NK-92 treated with Interleukin-12 subunit alpha and Interleukin-12 subunit beta, amount 100 ng/mL, for 24 hours (cell line): Measurements from ENCODE around the gene DOCK4.

ENCODE experiments used
- DNase-seq: peaks from one replicate; lab custom pipeline; 2025; lab: John Stamatoyannopoulos, UW

The DOCK4 gene

GRCh38 chr7:112052993-112053736 is 153.0 kb downstream of the DOCK4 start:
- no peak for DNase-seq

- no peak for DNase-seq
Measured at GRCh38 chr7:112052498-112052897, 153.7 kb downstream of the DOCK4 start.

GRCh38 chr7:112050250-112050881 is 155.8 kb downstream of the DOCK4 start:
- DNase-seq = no peak

GRCh38 chr7:112049555-112050249 is 156.5 kb downstream of the DOCK4 start:
- no peak for DNase-seq

GRCh38 chr7:112047421-112047820 is 158.8 kb downstream of the DOCK4 start:
- no peak for DNase-seq

GRCh38 chr7:112045222-112045621 is 161.0 kb downstream of the DOCK4 start:
- DNase-seq = no peak

GRCh38 chr7:112042631-112043030 is 163.6 kb downstream of the DOCK4 start:
- DNase-seq = no peak

GRCh38 chr7:112038353-112038752 is 167.8 kb downstream of the DOCK4 start:
- no peak for DNase-seq

GRCh38 chr7:112036071-112036470 is 170.1 kb downstream of the DOCK4 start:
- DNase-seq = no peak

- DNase-seq = no peak
Measured at GRCh38 chr7:112031689-112032088, 174.5 kb downstream of the DOCK4 start.

- DNase-seq = no peak
Measured at GRCh38 chr7:112025556-112025955, 180.6 kb downstream of the DOCK4 start.

- no peak for DNase-seq
Measured at GRCh38 chr7:112023786-112024185, 182.4 kb downstream of the DOCK4 start.

- no peak for DNase-seq
Measured at GRCh38 chr7:112023282-112023681, 182.9 kb downstream of the DOCK4 start.

GRCh38 chr7:112022128-112022527 is 184.1 kb downstream of the DOCK4 start:
- no peak for DNase-seq

GRCh38 chr7:112021379-112022044 is 184.7 kb downstream of the DOCK4 start:
- no peak for DNase-seq

- no peak for DNase-seq
Measured at GRCh38 chr7:112020800-112021199, 185.4 kb downstream of the DOCK4 start.

- no peak for DNase-seq
Measured at GRCh38 chr7:112019932-112020331, 186.3 kb downstream of the DOCK4 start.

- no peak for DNase-seq
Measured at GRCh38 chr7:112018305-112019030, 187.7 kb downstream of the DOCK4 start.

- DNase-seq = no peak
Measured at GRCh38 chr7:112015146-112015545, 191.1 kb downstream of the DOCK4 start.

GRCh38 chr7:112014347-112014746 is 191.9 kb downstream of the DOCK4 start:
- no peak for DNase-seq

GRCh38 chr7:112013274-112013673 is 192.9 kb downstream of the DOCK4 start:
- no peak for DNase-seq

GRCh38 chr7:112012242-112012641 is 194.0 kb downstream of the DOCK4 start:
- no peak for DNase-seq
